ENCODE measurements around the gene TSKU. TPM values are rescaled to one million over a fixed set of nuclear protein-coding genes. Genes with fewer than 3 reads are reported as not detected.

TSKU gene
- total RNA-seq, 1 experiment from 2014 or later = 20.1 TPM

DNA sequence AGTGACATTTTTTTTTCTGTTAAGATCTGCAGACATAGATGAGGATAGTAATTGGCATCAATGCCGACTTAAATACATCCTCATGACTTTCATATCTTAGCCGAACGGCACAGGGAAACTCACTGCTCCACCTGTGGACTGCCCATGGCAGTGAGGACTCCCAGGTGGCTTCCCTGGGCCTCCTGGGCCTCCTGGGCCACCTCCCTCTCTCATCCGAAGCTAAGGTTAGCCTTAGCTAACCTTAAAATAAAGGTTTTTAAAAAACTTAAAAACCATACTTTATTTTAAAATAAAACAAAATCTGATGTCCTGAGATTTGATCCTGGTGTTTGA lies 38.1 kb upstream of the TSKU start:
- ChIA-PET CTCF (no interaction called here), POLR2A (no interaction called here)
- no peaks in the 10 kb centered on the region for H3K9me3 Mint-ChIP-seq (ENCODE audit: unreplicated experiment)
- no peak overlapping the region for H3K4me3 Mint-ChIP-seq (ENCODE audit: unreplicated experiment)
- H3K27me3 Mint-ChIP-seq (ENCODE audit: insufficient read depth, unreplicated experiment) = no peaks in the 10 kb centered on the region
- BruUV-seq (replicated peaks) = no TSS peak
- intact Hi-C loops (cut with micrococcal nuclease) = no loop called here
- H3K27ac Mint-ChIP-seq (ENCODE audit: low read depth, unreplicated experiment) = no peak overlapping the region
- peaks cover 6% of the 10 kb centered on the region for H3K4me1 Mint-ChIP-seq (ENCODE audit: insufficient read depth, unreplicated experiment)
- H3K36me3 Mint-ChIP-seq (ENCODE audit: insufficient read depth, unreplicated experiment) = no peaks in the 10 kb centered on the region
- DNase-seq (ENCODE audit: unreplicated experiment) = no peak
- TF ChIP-seq, protein P1, sequence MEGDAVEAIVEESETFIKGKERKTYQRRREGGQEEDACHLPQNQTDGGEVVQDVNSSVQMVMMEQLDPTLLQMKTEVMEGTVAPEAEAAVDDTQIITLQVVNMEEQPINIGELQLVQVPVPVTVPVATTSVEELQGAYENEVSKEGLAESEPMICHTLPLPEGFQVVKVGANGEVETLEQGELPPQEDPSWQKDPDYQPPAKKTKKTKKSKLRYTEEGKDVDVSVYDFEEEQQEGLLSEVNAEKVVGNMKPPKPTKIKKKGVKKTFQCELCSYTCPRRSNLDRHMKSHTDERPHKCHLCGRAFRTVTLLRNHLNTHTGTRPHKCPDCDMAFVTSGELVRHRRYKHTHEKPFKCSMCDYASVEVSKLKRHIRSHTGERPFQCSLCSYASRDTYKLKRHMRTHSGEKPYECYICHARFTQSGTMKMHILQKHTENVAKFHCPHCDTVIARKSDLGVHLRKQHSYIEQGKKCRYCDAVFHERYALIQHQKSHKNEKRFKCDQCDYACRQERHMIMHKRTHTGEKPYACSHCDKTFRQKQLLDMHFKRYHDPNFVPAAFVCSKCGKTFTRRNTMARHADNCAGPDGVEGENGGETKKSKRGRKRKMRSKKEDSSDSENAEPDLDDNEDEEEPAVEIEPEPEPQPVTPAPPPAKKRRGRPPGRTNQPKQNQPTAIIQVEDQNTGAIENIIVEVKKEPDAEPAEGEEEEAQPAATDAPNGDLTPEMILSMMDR (IDR thresholded peaks at IDR 0.05; ENCODE audit: unreplicated experiment) = no peak

DNA sequence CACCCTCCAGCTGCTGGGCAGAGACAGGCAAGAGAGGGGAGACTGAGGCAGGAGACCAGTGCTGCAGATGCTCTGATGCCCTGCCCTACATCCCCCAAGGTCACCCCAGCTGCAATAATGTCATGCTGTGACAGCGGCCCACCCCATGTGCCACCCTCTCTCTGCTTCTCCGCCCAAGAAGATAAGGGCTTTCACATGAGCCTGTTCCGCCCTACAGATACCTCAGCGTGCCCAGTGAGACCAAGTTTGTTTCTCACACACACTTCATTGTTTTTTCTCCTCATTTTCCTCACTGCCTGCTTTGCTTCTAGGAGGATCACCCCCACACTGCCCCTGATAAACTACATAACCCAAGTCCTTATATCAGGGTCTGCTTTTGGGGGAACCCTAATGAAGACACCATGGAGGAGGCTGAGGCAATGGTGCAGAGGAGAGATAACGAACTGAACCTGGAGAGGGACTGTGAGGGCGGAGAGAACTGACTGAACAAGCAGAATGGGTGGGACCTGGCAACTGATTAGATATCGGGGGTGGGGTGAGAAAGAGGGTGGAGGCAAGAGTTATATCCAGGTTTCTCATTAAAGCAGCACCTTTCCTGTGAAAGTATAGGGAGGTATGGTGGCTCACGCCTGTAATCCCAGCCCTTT lies 37.5 kb upstream of the TSKU start:
- no TSS peak for BruUV-seq (replicated peaks)
- H3K4me1 Mint-ChIP-seq (ENCODE audit: insufficient read depth, unreplicated experiment) = peaks cover 6% of the 10 kb centered on the region
- no peak overlapping the region for H3K4me3 Mint-ChIP-seq (ENCODE audit: unreplicated experiment)
- POLR2A ChIA-PET = interaction anchor here (1.2 kb wide), 1 partner anchor 37 kb away, joined by 3 read pairs; the partner anchor contains the start of gene TSKU
- no peak overlapping the region for H3K27ac Mint-ChIP-seq (ENCODE audit: low read depth, unreplicated experiment)
- no peaks in the 10 kb centered on the region for H3K27me3 Mint-ChIP-seq (ENCODE audit: insufficient read depth, unreplicated experiment)
- no peaks in the 10 kb centered on the region for H3K36me3 Mint-ChIP-seq (ENCODE audit: insufficient read depth, unreplicated experiment)
- intact Hi-C loops (cut with micrococcal nuclease) = no loop called here
- no peak for DNase-seq (ENCODE audit: unreplicated experiment)
- H3K9me3 Mint-ChIP-seq (ENCODE audit: unreplicated experiment) = no peaks in the 10 kb centered on the region
- TF ChIP-seq, protein P1 (IDR thresholded peaks at IDR 0.05; ENCODE audit: unreplicated experiment) = no peak
- CTCF ChIA-PET = interaction anchor here (0.6 to 1.0 kb wide), 2 partner anchors 12 to 26 kb away, joined by 4 read pairs; no protein-coding TSS in a partner anchor

DNA sequence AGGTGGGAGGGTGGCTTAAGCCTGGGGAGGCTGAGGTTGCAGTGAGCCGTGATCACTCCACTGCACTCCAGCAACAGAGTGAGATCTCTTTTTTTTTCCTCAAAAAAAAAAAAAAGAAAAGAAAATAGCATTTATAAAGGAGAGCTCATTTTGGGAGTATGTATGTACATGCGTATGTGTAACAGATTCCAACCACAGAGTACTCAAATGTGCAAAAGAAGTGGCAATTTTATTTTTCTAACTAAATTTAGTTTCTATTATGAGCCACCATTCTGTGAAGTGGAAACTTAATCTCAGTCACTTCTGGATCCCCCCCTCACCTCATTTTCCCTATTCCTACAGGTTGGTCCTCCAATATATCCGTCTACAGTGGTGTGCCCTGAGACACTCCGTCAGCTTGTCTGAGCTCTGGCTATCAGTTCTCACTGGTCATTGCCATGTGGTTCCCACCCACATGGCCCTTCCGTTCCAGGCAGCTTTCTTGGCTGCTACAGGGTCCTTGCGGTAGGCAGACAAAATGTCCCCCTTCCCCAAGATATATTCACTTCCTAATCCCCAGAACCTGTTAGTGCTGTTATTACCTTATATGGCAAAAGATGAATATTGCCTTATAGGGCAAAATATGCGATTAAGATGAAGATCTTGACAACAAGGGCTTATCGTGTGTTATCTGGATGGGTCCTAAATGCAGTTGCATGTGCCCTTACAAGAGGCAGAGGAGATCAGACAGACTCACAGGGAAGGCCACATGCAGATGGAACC lies 35.8 kb upstream of the TSKU start:
- no peak overlapping the region for H3K27ac Mint-ChIP-seq (ENCODE audit: low read depth, unreplicated experiment)
- intact Hi-C loops (cut with micrococcal nuclease) = no loop called here
- BruUV-seq (replicated peaks) = no TSS peak
- no peak for DNase-seq (ENCODE audit: unreplicated experiment)
- H3K4me3 Mint-ChIP-seq (ENCODE audit: unreplicated experiment) = no peak overlapping the region
- ChIA-PET CTCF (interaction anchor here (0.6 to 2.3 kb wide), 11 partner anchors 13 to 1149 kb away, joined by 3 to 9 read pairs (median 4); no protein-coding TSS in a partner anchor), POLR2A (interaction anchor here (0.6 to 1.2 kb wide), 2 partner anchors 35 to 37 kb away, joined by 3 read pairs; partner anchors contain the start of gene TSKU)
- peaks cover 7% of the 10 kb centered on the region for H3K4me1 Mint-ChIP-seq (ENCODE audit: insufficient read depth, unreplicated experiment)
- TF ChIP-seq, protein P1 (IDR thresholded peaks at IDR 0.05; ENCODE audit: unreplicated experiment) = no peak
- H3K27me3 Mint-ChIP-seq (ENCODE audit: insufficient read depth, unreplicated experiment) = no peaks in the 10 kb centered on the region
- H3K9me3 Mint-ChIP-seq (ENCODE audit: unreplicated experiment) = no peaks in the 10 kb centered on the region
- H3K36me3 Mint-ChIP-seq (ENCODE audit: insufficient read depth, unreplicated experiment) = no peaks in the 10 kb centered on the region
